Embryonic facial prominence (tissue), 1 donor: ENCODE data around the gene ADARB2.

Experiments
- DNase-seq: peaks from one replicate; pipeline ENCODE4 v3.0.0-alpha.2; 2016; ENCODE audit errors: extremely low spot score

ADARB2 gene

GRCh38 chr10:1137499-1138163 is 599.7 kb downstream of the ADARB2 start:
- no peak for DNase-seq

- DNase-seq, result no peak
Measured at GRCh38 chr10:1136268-1136667, 601.1 kb downstream of the ADARB2 start.

- no peak for DNase-seq
Measured at GRCh38 chr10:1134156-1134555, 603.2 kb downstream of the ADARB2 start.

DNA sequence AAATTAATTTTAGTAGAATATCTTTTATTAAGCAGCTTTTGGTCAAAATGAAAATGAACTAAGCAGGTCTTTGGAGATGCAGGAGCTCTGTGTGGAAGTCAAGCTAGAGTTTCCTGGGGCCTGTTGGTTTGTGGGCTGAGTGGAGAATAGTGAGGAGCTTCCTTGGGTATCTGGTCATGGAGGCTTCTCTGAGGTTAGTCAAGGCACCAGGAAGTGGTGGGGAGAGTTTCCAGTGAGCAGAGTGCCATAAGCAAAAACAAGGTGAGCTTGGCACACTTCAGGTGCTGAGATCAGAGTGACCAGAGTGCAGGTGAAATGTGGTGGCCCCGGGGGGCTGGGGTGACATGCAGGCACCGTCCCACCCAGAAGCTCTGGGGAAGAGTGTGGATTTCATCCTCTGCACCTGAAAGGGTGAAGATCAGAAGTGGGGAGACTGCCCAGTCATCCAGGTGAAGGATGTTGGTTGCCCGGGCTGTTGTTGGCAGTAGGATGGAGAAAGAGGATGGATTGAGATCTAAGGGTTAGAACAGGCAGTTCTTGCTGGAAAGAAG is 603.8 kb downstream of the ADARB2 start:
- DNase-seq, result no peak

DNA sequence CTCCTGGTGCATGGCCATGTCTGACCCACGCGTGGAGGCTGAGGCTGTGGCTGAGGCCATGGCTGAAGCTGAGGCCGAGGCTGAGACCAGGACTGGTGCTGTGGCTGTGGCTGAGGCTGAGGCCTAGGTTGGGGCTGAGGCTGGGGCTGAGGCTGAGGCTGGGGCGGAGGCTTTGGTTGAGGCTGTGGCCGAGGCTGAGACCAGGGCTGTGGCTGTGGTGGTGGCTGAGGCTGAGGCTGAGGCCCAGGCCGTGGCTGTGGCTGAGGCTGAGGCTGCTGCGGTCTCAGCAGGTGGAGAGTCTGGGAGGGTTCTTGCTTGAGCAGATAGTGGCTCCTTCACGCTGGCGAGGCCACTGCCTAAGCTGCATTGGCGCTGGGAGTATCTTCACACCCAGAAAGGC is 604.7 kb downstream of the ADARB2 start:
- no peak for DNase-seq

DNA sequence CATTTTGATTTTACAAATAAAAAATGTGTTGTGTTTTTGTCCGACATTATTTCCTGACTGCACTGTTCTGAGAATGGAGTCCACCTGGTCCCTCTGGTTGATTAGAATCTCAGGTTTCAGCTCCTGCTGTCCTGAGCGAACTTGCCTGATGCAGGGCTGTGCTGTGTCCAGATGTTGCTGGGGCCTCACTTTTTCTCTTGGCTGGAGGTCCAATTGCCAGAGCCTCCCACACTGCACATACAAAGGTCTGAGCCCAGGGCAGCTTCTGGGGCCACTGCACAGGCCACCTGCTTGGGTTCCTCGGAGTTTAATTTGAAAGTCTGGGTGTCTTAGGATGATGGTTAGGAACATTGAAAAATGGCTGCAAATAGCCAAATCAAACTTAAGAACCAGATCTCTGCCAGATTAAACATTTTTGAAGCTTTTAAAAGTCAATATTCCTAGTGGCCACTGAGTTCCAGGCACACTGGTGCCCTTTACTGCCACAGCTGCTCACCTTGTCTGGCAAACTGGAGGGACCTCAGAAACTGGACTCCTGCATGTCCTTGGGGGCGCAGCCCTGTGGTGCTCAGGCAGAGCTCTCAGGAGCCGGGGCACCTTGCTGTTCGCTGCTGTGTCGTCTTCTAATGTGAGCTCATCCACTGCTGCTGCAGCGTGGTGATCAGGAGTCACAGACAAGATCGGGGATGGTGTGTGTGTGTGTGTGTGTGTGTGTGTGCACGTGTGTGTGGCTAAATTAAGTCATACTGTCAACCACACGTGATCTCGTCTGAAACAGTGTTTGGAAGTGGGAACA is 606.1 kb downstream of the ADARB2 start:
- no peak for DNase-seq

GRCh38 chr10:1130226-1130625 is 607.1 kb downstream of the ADARB2 start:
- DNase-seq, result no peak

GRCh38 chr10:1128649-1129048 is 608.7 kb downstream of the ADARB2 start:
- no peak for DNase-seq

- no peak for DNase-seq
Measured at GRCh38 chr10:1128115-1128514, 609.2 kb downstream of the ADARB2 start.

- no peak for DNase-seq
Measured at GRCh38 chr10:1127629-1128028, 609.7 kb downstream of the ADARB2 start.
